GM23338 (cell line): ENCODE measurements around the gene PLA2G2A. TPM values are rescaled to one million over a fixed set of nuclear protein-coding genes. Genes with fewer than 3 reads are reported as not detected.
"Not testable (repeated sequence)": the region's sequence is repeated elsewhere in the genome, so short reads cannot be mapped to it uniquely, and the experiment has no call there.

Source experiments
- ATAC-seq: fragments of 200-7000 bp; cut with Tn5 transposase; 3 replicates; pipeline ENCODE4 v1.9.1; 2020
- DNase-seq: peaks from one replicate; pipeline ENCODE4 v3.0.0-alpha.2; 2015; ENCODE audit warnings: low spot score
- H2AFZ ChIP-seq: fragments of 200-600 bp; sonication (generic); 2 replicates; pipeline ENCODE4 v1.8.0; 2016; ENCODE audit warnings: antibody characterized with exemption, mild to moderate bottlenecking, moderate library complexity
- H3F3A ChIP-seq: fragments of 200-600 bp; sonication (generic); replicated peaks from 2 replicates; pipeline ENCODE4 v1.8.0; 2017; ENCODE audit warnings: antibody characterized with exemption, mixed run types, low read depth
- H3K27ac ChIP-seq: fragments of 200-600 bp; sonication (generic); 2 replicates; pipeline ENCODE4 v1.6.1; 2016; ENCODE audit warnings: low read depth
- H3K27me3 ChIP-seq: fragments of 200-600 bp; sonication (generic); 2 replicates; pipeline ENCODE4 v1.8.0; 2016; ENCODE audit warnings: mild to moderate bottlenecking, mixed run types, moderate library complexity; ENCODE audit not compliant: insufficient read depth
- H3K36me3 ChIP-seq: fragments of 200-600 bp; sonication (generic); 2 replicates; pipeline ENCODE4 v1.8.0; 2016; ENCODE audit warnings: mild to moderate bottlenecking; ENCODE audit not compliant: insufficient read depth
- H3K4me1 ChIP-seq: fragments of 200-600 bp; sonication (generic); 2 replicates; pipeline ENCODE4 v1.8.0; 2016; ENCODE audit warnings: mild to moderate bottlenecking, moderate library complexity; ENCODE audit not compliant: insufficient read depth
- H3K4me2 ChIP-seq: fragments of 200-600 bp; sonication (generic); 2 replicates; pipeline ENCODE4 v1.7.1; 2017; ENCODE audit warnings: mixed run types
- H3K4me3 ChIP-seq: fragments of 200-600 bp; sonication (generic); 2 replicates; pipeline ENCODE4 v1.6.1; 2016; ENCODE audit warnings: mixed run types
- H3K79me2 ChIP-seq: fragments of 200-600 bp; sonication (generic); replicated peaks from 2 replicates; pipeline ENCODE4 v1.8.0; 2017; ENCODE audit warnings: mild to moderate bottlenecking; ENCODE audit not compliant: insufficient read depth
- H3K9me2 ChIP-seq: fragments of 200-600 bp; sonication (generic); 2 replicates; pipeline ENCODE4 v1.8.0; 2017; ENCODE audit not compliant: insufficient read depth
- H4K20me1 ChIP-seq: fragments of 200-600 bp; sonication (generic); replicated peaks from 2 replicates; pipeline ENCODE4 v1.8.0; 2017; ENCODE audit warnings: mild to moderate bottlenecking; ENCODE audit not compliant: insufficient read depth
- H3K27ac Mint-ChIP-seq: 2 replicates; pipeline ENCODE4 v1.8.0; 2020; ENCODE audit warnings: inconsistent platforms, mild to moderate bottlenecking, moderate library complexity, mixed read lengths
- H3K27me3 Mint-ChIP-seq: 3 replicates; pipeline ENCODE4 v1.8.0; 2022; ENCODE audit warnings: low read depth, mild to moderate bottlenecking, moderate library complexity, mixed read lengths, inconsistent platforms; ENCODE audit not compliant: insufficient read depth, poor library complexity
- H3K36me3 Mint-ChIP-seq: 3 replicates; pipeline ENCODE4 v1.8.0; 2021; ENCODE audit warnings: low read depth, mild to moderate bottlenecking, inconsistent platforms, moderate library complexity, mixed read lengths
- H3K4me1 Mint-ChIP-seq: 3 replicates; pipeline ENCODE4 v1.8.0; 2020; ENCODE audit warnings: mild to moderate bottlenecking, inconsistent platforms, mixed read lengths
- H3K4me3 Mint-ChIP-seq: 3 replicates; pipeline ENCODE4 v1.8.0; 2021; ENCODE audit warnings: moderate library complexity, mild to moderate bottlenecking, inconsistent platforms, mixed read lengths
- H3K9me3 Mint-ChIP-seq: 3 replicates; pipeline ENCODE4 v1.8.0; 2020; ENCODE audit warnings: moderate library complexity, mild to moderate bottlenecking, inconsistent platforms, mixed read lengths
- CREB1 ChIP-seq: fragments of 250-450 bp; sonication (Bioruptor Pico); IDR thresholded peaks from 2 replicates; pipeline ENCODE4 v1.5.0; 2020; ENCODE audit warnings: low read depth, mild to moderate bottlenecking, moderate library complexity
- EZH2 ChIP-seq: fragments of 200-600 bp; sonication (generic); IDR thresholded peaks from one replicate; pipeline ENCODE4 v1.8.0; 2017; ENCODE audit warnings: antibody characterized with exemption, mild to moderate bottlenecking, low read depth; ENCODE audit not compliant: unreplicated experiment
- EZH2phosphoT487 ChIP-seq: fragments of 200-600 bp; sonication (generic); IDR thresholded peaks from one replicate; pipeline ENCODE4 v1.8.1; 2018; ENCODE audit warnings: antibody characterized with exemption; ENCODE audit not compliant: unreplicated experiment
- JUNB ChIP-seq: IDR thresholded peaks from one replicate; pipeline ENCODE4 v1.6.1; 2016; ENCODE audit warnings: antibody characterized with exemption; ENCODE audit not compliant: unreplicated experiment
- NANOG ChIP-seq: IDR thresholded peaks from 2 replicates; pipeline ENCODE4 v1.6.1; 2016; ENCODE audit warnings: antibody characterized with exemption, borderline replicate concordance
- POLR2AphosphoS5 ChIP-seq: IDR thresholded peaks from 2 replicates; pipeline ENCODE4 v1.6.1; 2016; ENCODE audit warnings: antibody characterized with exemption, low read depth
- REST ChIP-seq: IDR thresholded peaks from one replicate; pipeline ENCODE4 v1.6.1; 2018; ENCODE audit warnings: antibody characterized with exemption; ENCODE audit not compliant: unreplicated experiment
- ZNF114 ChIP-seq: fragments of 250-450 bp; sonication (Bioruptor Pico); IDR thresholded peaks from 2 replicates; pipeline ENCODE4 v1.5.0; 2020; ENCODE audit warnings: mild to moderate bottlenecking, moderate library complexity
- ZNF331 ChIP-seq: fragments of 250-450 bp; sonication (Bioruptor Pico); IDR thresholded peaks from 2 replicates; pipeline ENCODE4 v1.5.0; 2020; ENCODE audit warnings: low read depth, mild to moderate bottlenecking, moderate library complexity
- polyA plus RNA-seq: library from polyadenylated mRNA; unstranded; fragments of >200 nt; fragmentation: Nextera tagmentation; extraction: Ambion mirVana; gene quantifications from 2 replicates; pipeline ENCODE4 v1.2.1, GENCODE V29; 2016
- total RNA-seq: library from RNA; depleted of rRNA; stranded (reverse); fragments of >200 nt; shearing (Covaris generic); gene quantifications from 2 replicates; pipeline ENCODE4 v1.2.3, GENCODE V29; 2014
- TF ChIP-seq, protein P1 (sequence below), 2 experiments: fragments of 200-600 bp in 1 of 2; sonication (generic) in 1 of 2; conservative IDR thresholded peaks; 2 replicates each; pipeline versions ENCODE4 v1.5.1 to v1.6.1; 2016 to 2017; ENCODE audit warnings: antibody characterized with exemption in 2 of 2, low read depth in 2 of 2, mild to moderate bottlenecking in 2 of 2, moderate library complexity in 1 of 2
- TF ChIP-seq, protein P2 (sequence below): fragments of 250-450 bp; sonication (Bioruptor Pico); IDR thresholded peaks from 2 replicates; pipeline ENCODE4 v1.5.0; 2020; ENCODE audit warnings: mild to moderate bottlenecking, moderate library complexity

Gene PLA2G2A
- total and polyA plus RNA-seq, 2 experiments from 2014 or later: 0.55 TPM; not detected in 1

DNA sequence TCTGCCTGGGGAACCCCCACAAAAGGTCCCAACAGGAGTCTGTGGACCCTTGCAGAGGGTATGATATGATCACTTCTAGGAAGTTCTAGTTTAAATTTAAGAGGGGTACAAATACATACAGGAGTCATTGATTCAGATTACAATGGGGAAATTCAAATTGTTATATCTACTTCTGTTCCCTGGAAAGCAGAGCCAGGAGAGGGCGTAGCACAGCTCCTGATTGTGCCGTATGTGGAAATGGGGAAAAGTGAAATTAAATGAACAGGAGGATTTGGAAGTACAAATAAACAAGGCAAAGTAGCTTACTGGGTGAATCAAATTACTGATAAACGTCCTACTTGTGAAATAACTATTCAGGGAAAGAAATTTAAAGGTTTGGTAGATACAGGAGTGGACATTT lies 19.4 kb upstream of the PLA2G2A start:
- H3K9me2 ChIP-seq, H3K4me2 ChIP-seq, H3K4me1 Mint-ChIP-seq, H3K4me3 Mint-ChIP-seq, H3K27me3 Mint-ChIP-seq, H3K4me1 ChIP-seq, H4K20me1 ChIP-seq, H3K27me3 ChIP-seq, H2AFZ ChIP-seq, H3K36me3 ChIP-seq, H3K27ac Mint-ChIP-seq, H3K27ac ChIP-seq, DNase-seq, ATAC-seq, H3F3A ChIP-seq, H3K79me2 ChIP-seq, H3K4me3 ChIP-seq: not testable (repeated sequence)
- peaks cover 81% of the 10 kb centered on the region for H3K9me3 Mint-ChIP-seq
- peaks cover 71% of the 10 kb centered on the region for H3K36me3 Mint-ChIP-seq
- TF ChIP-seq, protein P1, sequence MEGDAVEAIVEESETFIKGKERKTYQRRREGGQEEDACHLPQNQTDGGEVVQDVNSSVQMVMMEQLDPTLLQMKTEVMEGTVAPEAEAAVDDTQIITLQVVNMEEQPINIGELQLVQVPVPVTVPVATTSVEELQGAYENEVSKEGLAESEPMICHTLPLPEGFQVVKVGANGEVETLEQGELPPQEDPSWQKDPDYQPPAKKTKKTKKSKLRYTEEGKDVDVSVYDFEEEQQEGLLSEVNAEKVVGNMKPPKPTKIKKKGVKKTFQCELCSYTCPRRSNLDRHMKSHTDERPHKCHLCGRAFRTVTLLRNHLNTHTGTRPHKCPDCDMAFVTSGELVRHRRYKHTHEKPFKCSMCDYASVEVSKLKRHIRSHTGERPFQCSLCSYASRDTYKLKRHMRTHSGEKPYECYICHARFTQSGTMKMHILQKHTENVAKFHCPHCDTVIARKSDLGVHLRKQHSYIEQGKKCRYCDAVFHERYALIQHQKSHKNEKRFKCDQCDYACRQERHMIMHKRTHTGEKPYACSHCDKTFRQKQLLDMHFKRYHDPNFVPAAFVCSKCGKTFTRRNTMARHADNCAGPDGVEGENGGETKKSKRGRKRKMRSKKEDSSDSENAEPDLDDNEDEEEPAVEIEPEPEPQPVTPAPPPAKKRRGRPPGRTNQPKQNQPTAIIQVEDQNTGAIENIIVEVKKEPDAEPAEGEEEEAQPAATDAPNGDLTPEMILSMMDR (conservative IDR thresholded peaks at IDR 0.05; ENCODE audit: low read depth in 2 of 2): peak in 1 of 2 experiments; percentile 32; a peak in 2 of 4 replicates

- no peaks in the 10 kb centered on the region for H3K79me2 ChIP-seq
- Mint-ChIP-seq H3K36me3 (peaks cover 26% of the 10 kb centered on the region), H3K27me3 (no peaks in the 10 kb centered on the region), H3K4me3 (peak overlapping the region; percentile 58), H3K27ac (peak overlapping the region; percentile 82), H3K4me1 (peaks cover 62% of the 10 kb centered on the region), H3K9me3 (peaks cover 21% of the 10 kb centered on the region)
- peak overlapping the region; percentile 86 for H3K27ac ChIP-seq
- 0 out of 2 replicates have a peak, but pooled peaks cover 3% of the 10 kb centered on the region for H3F3A ChIP-seq
- ATAC-seq: peak; percentile 88
- H3K27me3 ChIP-seq: no peaks in the 10 kb centered on the region
- no peaks in the 10 kb centered on the region for H4K20me1 ChIP-seq
- H2AFZ ChIP-seq: no peak overlapping the region
- H3K4me1 ChIP-seq: peaks cover 54% of the 10 kb centered on the region
- no peaks in the 10 kb centered on the region for H3K36me3 ChIP-seq
- DNase-seq: peak; percentile 32
- H3K9me2 ChIP-seq: no peaks in the 10 kb centered on the region
- peak overlapping the region; percentile 36 for H3K4me3 ChIP-seq
- H3K4me2 ChIP-seq: peak overlapping the region; percentile 67
- no peak for TF ChIP-seq JUNB
- TF ChIP-seq, protein P2, sequence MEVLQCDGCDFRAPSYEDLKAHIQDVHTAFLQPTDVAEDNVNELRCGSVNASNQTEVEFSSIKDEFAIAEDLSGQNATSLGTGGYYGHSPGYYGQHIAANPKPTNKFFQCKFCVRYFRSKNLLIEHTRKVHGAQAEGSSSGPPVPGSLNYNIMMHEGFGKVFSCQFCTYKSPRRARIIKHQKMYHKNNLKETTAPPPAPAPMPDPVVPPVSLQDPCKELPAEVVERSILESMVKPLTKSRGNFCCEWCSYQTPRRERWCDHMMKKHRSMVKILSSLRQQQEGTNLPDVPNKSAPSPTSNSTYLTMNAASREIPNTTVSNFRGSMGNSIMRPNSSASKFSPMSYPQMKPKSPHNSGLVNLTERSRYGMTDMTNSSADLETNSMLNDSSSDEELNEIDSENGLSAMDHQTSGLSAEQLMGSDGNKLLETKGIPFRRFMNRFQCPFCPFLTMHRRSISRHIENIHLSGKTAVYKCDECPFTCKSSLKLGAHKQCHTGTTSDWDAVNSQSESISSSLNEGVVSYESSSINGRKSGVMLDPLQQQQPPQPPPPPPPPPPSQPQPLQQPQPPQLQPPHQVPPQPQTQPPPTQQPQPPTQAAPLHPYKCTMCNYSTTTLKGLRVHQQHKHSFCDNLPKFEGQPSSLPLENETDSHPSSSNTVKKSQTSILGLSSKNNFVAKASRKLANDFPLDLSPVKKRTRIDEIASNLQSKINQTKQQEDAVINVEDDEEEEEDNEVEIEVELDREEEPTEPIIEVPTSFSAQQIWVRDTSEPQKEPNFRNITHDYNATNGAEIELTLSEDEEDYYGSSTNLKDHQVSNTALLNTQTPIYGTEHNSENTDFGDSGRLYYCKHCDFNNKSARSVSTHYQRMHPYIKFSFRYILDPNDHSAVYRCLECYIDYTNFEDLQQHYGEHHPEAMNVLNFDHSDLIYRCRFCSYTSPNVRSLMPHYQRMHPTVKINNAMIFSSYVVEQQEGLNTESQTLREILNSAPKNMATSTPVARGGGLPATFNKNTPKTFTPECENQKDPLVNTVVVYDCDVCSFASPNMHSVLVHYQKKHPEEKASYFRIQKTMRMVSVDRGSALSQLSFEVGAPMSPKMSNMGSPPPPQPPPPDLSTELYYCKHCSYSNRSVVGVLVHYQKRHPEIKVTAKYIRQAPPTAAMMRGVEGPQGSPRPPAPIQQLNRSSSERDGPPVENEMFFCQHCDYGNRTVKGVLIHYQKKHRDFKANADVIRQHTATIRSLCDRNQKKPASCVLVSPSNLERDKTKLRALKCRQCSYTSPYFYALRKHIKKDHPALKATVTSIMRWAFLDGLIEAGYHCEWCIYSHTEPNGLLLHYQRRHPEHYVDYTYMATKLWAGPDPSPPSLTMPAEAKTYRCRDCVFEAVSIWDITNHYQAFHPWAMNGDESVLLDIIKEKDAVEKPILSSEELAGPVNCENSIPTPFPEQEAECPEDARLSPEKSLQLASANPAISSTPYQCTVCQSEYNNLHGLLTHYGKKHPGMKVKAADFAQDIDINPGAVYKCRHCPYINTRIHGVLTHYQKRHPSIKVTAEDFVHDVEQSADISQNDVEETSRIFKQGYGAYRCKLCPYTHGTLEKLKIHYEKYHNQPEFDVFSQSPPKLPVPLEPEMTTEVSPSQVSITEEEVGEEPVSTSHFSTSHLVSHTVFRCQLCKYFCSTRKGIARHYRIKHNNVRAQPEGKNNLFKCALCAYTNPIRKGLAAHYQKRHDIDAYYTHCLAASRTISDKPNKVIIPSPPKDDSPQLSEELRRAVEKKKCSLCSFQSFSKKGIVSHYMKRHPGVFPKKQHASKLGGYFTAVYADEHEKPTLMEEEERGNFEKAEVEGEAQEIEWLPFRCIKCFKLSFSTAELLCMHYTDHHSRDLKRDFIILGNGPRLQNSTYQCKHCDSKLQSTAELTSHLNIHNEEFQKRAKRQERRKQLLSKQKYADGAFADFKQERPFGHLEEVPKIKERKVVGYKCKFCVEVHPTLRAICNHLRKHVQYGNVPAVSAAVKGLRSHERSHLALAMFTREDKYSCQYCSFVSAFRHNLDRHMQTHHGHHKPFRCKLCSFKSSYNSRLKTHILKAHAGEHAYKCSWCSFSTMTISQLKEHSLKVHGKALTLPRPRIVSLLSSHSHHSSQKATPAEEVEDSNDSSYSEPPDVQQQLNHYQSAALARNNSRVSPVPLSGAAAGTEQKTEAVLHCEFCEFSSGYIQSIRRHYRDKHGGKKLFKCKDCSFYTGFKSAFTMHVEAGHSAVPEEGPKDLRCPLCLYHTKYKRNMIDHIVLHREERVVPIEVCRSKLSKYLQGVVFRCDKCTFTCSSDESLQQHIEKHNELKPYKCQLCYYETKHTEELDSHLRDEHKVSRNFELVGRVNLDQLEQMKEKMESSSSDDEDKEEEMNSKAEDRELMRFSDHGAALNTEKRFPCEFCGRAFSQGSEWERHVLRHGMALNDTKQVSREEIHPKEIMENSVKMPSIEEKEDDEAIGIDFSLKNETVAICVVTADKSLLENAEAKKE: no peak
- no peak for TF ChIP-seq EZH2
- TF ChIP-seq NANOG: no peak
- TF ChIP-seq POLR2AphosphoS5: no peak
- no peak for TF ChIP-seq REST
- no peak for TF ChIP-seq ZNF331
- TF ChIP-seq EZH2phosphoT487: no peak
- TF ChIP-seq CREB1 (CRISPR knock-in tag): no peak
- no peak for TF ChIP-seq ZNF114
Observed at GRCh38 chr1:19990689-19991088, 11.3 kb upstream of the PLA2G2A start.
